Omental fat pad (tissue), 4 donors: ENCODE measurements around the gene MYOZ2. TPM values are rescaled to one million over a fixed set of nuclear protein-coding genes. Genes with fewer than 3 reads are reported as not detected.
"Not testable (repeated sequence)": the region's sequence is repeated elsewhere in the genome, so short reads cannot be mapped to it uniquely, and the experiment has no call there.

Experiments used
- ATAC-seq: fragments of 150-250 bp; one replicate; pipeline ENCODE4 v1.9.1; 2016; ENCODE audit warnings: mild to moderate bottlenecking, moderate library complexity; ENCODE audit not compliant: low FRiP score
- DNase-seq: peaks from one replicate; pipeline ENCODE4 v3.0.0-alpha.2; 2019; ENCODE audit warnings: low spot score
- total RNA-seq, 4 donors: library from RNA; depleted of rRNA; stranded (reverse); fragments of >200 nt; gene quantifications; one replicate each; pipeline ENCODE4 v1.1.0, GENCODE V29; 2016
- TF ChIP-seq, protein P1 (sequence below), 3 donors: fragments of 450-650 bp; IDR thresholded peaks; one replicate each; pipeline ENCODE4 v1.5.1; 2016 to 2017; ENCODE audit warnings: antibody characterized with exemption in 3 of 3, mild to moderate bottlenecking in 3 of 3, moderate library complexity in 2 of 3

Gene MYOZ2
- total RNA-seq, 4 donors from 2014 or later: 0.37 TPM; not detected in 3

GRCh38 chr4:119152741-119153140 lies 17.1 kb downstream of the MYOZ2 start:
- TF ChIP-seq, protein P1, sequence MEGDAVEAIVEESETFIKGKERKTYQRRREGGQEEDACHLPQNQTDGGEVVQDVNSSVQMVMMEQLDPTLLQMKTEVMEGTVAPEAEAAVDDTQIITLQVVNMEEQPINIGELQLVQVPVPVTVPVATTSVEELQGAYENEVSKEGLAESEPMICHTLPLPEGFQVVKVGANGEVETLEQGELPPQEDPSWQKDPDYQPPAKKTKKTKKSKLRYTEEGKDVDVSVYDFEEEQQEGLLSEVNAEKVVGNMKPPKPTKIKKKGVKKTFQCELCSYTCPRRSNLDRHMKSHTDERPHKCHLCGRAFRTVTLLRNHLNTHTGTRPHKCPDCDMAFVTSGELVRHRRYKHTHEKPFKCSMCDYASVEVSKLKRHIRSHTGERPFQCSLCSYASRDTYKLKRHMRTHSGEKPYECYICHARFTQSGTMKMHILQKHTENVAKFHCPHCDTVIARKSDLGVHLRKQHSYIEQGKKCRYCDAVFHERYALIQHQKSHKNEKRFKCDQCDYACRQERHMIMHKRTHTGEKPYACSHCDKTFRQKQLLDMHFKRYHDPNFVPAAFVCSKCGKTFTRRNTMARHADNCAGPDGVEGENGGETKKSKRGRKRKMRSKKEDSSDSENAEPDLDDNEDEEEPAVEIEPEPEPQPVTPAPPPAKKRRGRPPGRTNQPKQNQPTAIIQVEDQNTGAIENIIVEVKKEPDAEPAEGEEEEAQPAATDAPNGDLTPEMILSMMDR (IDR thresholded peaks at IDR 0.05): no peak
- ATAC-seq (no peak), DNase-seq (no peak)

DNA sequence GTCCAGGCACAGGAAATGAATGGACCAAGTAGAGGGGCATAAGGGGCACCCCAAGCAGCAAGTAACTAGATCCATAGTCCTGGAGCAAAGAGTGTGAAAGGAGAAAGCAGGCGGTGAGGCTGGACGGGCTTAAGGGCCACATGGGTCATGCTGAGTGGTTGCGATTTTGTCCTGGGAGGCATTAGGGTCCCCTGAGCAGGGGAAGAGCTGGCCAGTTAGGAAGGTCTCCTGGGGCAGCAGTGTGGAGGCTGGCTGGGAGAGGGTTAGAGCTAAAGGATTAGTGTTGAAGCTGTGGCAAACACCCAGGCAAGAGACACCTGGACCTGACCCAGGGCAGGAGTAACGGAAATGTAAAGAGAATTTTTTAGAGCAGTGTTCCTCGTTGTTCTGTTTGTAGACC lies 26.5 kb downstream of the MYOZ2 start:
- DNase-seq (no peak), ATAC-seq (no peak)
- TF ChIP-seq, protein P1 (IDR thresholded peaks at IDR 0.05): no peak

- DNase-seq (no peak), ATAC-seq (no peak)
- TF ChIP-seq, protein P1 (IDR thresholded peaks at IDR 0.05): no peak
Measured at GRCh38 chr4:119165767-119166166, 30.1 kb downstream of the MYOZ2 start.

DNA sequence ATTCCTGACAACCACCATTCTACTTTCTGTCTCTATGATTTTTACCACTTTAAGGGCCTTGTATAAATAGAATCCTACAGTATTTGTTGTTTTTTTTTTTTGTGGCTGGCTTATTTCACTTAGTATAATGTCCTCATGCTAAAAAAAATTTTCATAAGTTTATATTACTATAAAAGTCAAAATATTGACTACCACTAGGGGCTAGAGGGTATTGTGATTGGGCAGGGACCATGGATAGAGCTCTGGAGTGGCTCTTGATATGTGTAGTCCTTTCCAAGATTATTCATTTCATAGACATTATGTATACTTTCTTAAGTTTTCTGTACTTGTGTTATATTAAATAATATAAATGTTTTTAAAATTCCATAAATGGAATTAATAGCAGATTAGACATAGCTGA lies 34.6 kb downstream of the MYOZ2 start:
- TF ChIP-seq, protein P1 (IDR thresholded peaks at IDR 0.05): no peak
- no peak for DNase-seq
- ATAC-seq: no peak

GRCh38 chr4:119172223-119172622 lies 36.6 kb downstream of the MYOZ2 start:
- DNase-seq (no peak), ATAC-seq (no peak)
- TF ChIP-seq, protein P1 (IDR thresholded peaks at IDR 0.05): no peak

- not testable (repeated sequence) for ATAC-seq, DNase-seq
Measured at GRCh38 chr4:119173729-119174361, 38.2 kb downstream of the MYOZ2 start.

GRCh38 chr4:119179011-119179410 lies 43.4 kb downstream of the MYOZ2 start:
- TF ChIP-seq, protein P1 (IDR thresholded peaks at IDR 0.05): no peak
- DNase-seq (no peak), ATAC-seq (no peak)
